OCI-LY3 (cell line): ENCODE results near the gene FCHSD2.

ENCODE experiments used
- CTCF ChIP-seq: fragments of 200-600, 300-600 bp; sonication (generic); IDR thresholded peaks from 2 replicates; pipeline ENCODE4 v1.5.1; 2014; ENCODE audit warnings: antibody characterized with exemption, low read length, low read depth
- EZH2phosphoT487 ChIP-seq: fragments of 200-600 bp; shearing (Covaris generic); IDR thresholded peaks from 2 replicates; pipeline ENCODE4 v1.6.1; 2018; ENCODE audit warnings: antibody characterized with exemption, mixed run types, low read depth

- TF ChIP-seq CTCF (no peak; the same call in 1 of the 2 replicates), EZH2phosphoT487 (no peak)
Observed at GRCh38 chr11:73143126-73143838, 1.2 kb upstream of the FCHSD2 start.
